T-helper 2 cell treated with Interferon-gamma antibody and Interleukin-4, amounts not matched to agents 5 μg/mL and 100 μg/mL, for 36 hours (primary cell): ENCODE data around the gene PIPOX.

ENCODE experiments used
- DNase-seq: peaks from one replicate; pipeline ENCODE4 v3.0.0; 2021; ENCODE audit warnings: low spot score
- H3K27ac Mint-ChIP-seq: one replicate; pipeline ENCODE4 v1.8.0; 2021; ENCODE audit warnings: mild to moderate bottlenecking, mixed read lengths
- H3K27me3 Mint-ChIP-seq: one replicate; pipeline ENCODE4 v1.8.0; 2021; ENCODE audit warnings: low read depth, mixed read lengths
- H3K36me3 Mint-ChIP-seq: one replicate; pipeline ENCODE4 v1.8.0; 2021; ENCODE audit warnings: low read depth, mixed read lengths
- H3K4me1 Mint-ChIP-seq: one replicate; pipeline ENCODE4 v1.8.0; 2021; ENCODE audit warnings: low read depth, mixed read lengths
- H3K4me3 Mint-ChIP-seq: one replicate; pipeline ENCODE4 v1.8.0; 2022; ENCODE audit warnings: mild to moderate bottlenecking, moderate library complexity, mixed read lengths
- H3K9me3 Mint-ChIP-seq: one replicate; pipeline ENCODE4 v1.8.0; 2021; ENCODE audit warnings: mixed read lengths

The PIPOX gene

GRCh38 chr17:29032013-29032856 lies 10.7 kb upstream of the PIPOX start:
- Mint-ChIP-seq H3K27me3 (peaks cover 33% of the 10 kb centered on the region), H3K4me1 (no peaks in the 10 kb centered on the region), H3K36me3 (no peaks in the 10 kb centered on the region), H3K27ac (no peak overlapping the region), H3K4me3 (no peak overlapping the region), H3K9me3 (peaks cover 9% of the 10 kb centered on the region)
- no peak for DNase-seq

- Mint-ChIP-seq H3K4me1 (no peaks in the 10 kb centered on the region), H3K9me3 (peaks cover 9% of the 10 kb centered on the region), H3K36me3 (no peaks in the 10 kb centered on the region), H3K27ac (no peak overlapping the region), H3K27me3 (peaks cover 33% of the 10 kb centered on the region), H3K4me3 (no peak overlapping the region)
- no peak for DNase-seq
These were observed 10.1 kb upstream of the PIPOX start for GRCh38 chr17:29032857-29033197.

- H3K4me3 Mint-ChIP-seq: no peak overlapping the region
- peaks cover 28% of the 10 kb centered on the region for H3K27me3 Mint-ChIP-seq
- no peaks in the 10 kb centered on the region for H3K4me1 Mint-ChIP-seq
- DNase-seq: no peak
- H3K9me3 Mint-ChIP-seq: peaks cover 9% of the 10 kb centered on the region
- H3K36me3 Mint-ChIP-seq: no peaks in the 10 kb centered on the region
- H3K27ac Mint-ChIP-seq: no peak overlapping the region
These were observed 8.4 kb upstream of the PIPOX start for GRCh38 chr17:29034510-29034909.

- Mint-ChIP-seq H3K4me1 (no peaks in the 10 kb centered on the region), H3K9me3 (peaks cover 9% of the 10 kb centered on the region), H3K27me3 (peaks cover 16% of the 10 kb centered on the region), H3K36me3 (no peaks in the 10 kb centered on the region), H3K4me3 (no peak overlapping the region), H3K27ac (no peak overlapping the region)
- no peak for DNase-seq
These were observed 6.4 kb upstream of the PIPOX start for GRCh38 chr17:29036584-29036983.

GRCh38 chr17:29037739-29038084 lies 5.2 kb upstream of the PIPOX start:
- Mint-ChIP-seq H3K9me3 (peaks cover 9% of the 10 kb centered on the region), H3K27me3 (peaks cover 9% of the 10 kb centered on the region), H3K4me3 (no peak overlapping the region)

GRCh38 chr17:29038085-29038795 lies 4.7 kb upstream of the PIPOX start:
- H3K36me3 Mint-ChIP-seq: no peaks in the 10 kb centered on the region
- peaks cover 6% of the 10 kb centered on the region for H3K27me3 Mint-ChIP-seq
- H3K9me3 Mint-ChIP-seq: peaks cover 9% of the 10 kb centered on the region
- DNase-seq: no peak
- peaks cover 3% of the 10 kb centered on the region for H3K4me1 Mint-ChIP-seq
- H3K4me3 Mint-ChIP-seq: no peak overlapping the region
- H3K27ac Mint-ChIP-seq: no peak overlapping the region

More at GRCh38 chr17:29037739-29038084, 5.2 kb upstream of the PIPOX start:
- DNase-seq: no peak
- no peaks in the 10 kb centered on the region for H3K36me3 Mint-ChIP-seq
- H3K27ac Mint-ChIP-seq: no peak overlapping the region
- H3K4me1 Mint-ChIP-seq: peaks cover 3% of the 10 kb centered on the region

- H3K4me3 Mint-ChIP-seq: no peak overlapping the region
- no peak for DNase-seq
- peaks cover 3% of the 10 kb centered on the region for H3K4me1 Mint-ChIP-seq
- H3K36me3 Mint-ChIP-seq: no peaks in the 10 kb centered on the region
- H3K27me3 Mint-ChIP-seq: peaks cover 2% of the 10 kb centered on the region
- no peak overlapping the region for H3K27ac Mint-ChIP-seq
- peaks cover 3% of the 10 kb centered on the region for H3K9me3 Mint-ChIP-seq
These were observed 3.0 kb upstream of the PIPOX start for GRCh38 chr17:29039764-29040598.

- Mint-ChIP-seq H3K4me3 (no peak overlapping the region), H3K36me3 (no peaks in the 10 kb centered on the region), H3K27ac (no peak overlapping the region), H3K9me3 (no peaks in the 10 kb centered on the region), H3K27me3 (peaks cover 6% of the 10 kb centered on the region), H3K4me1 (peaks cover 3% of the 10 kb centered on the region)
- no peak for DNase-seq
These were observed 1.9 kb upstream of the PIPOX start for GRCh38 chr17:29041091-29041490.

GRCh38 chr17:29041571-29041970 lies 1.4 kb upstream of the PIPOX start:
- Mint-ChIP-seq H3K9me3 (no peaks in the 10 kb centered on the region), H3K4me3 (no peak overlapping the region), H3K36me3 (no peaks in the 10 kb centered on the region), H3K27ac (no peak overlapping the region), H3K27me3 (peaks cover 5% of the 10 kb centered on the region), H3K4me1 (peaks cover 3% of the 10 kb centered on the region)
- DNase-seq: no peak

- Mint-ChIP-seq H3K4me1 (peaks cover 3% of the 10 kb centered on the region), H3K4me3 (no peak overlapping the region), H3K36me3 (no peaks in the 10 kb centered on the region), H3K27ac (no peak overlapping the region), H3K27me3 (peaks cover 5% of the 10 kb centered on the region), H3K9me3 (no peaks in the 10 kb centered on the region)
- no peak for DNase-seq
These were observed 789 bp upstream of the PIPOX start for GRCh38 chr17:29042026-29042678.

GRCh38 chr17:29043539-29044145 lies 701 bp downstream of the PIPOX start:
- no peak for DNase-seq
- Mint-ChIP-seq H3K36me3 (no peaks in the 10 kb centered on the region), H3K4me1 (peaks cover 3% of the 10 kb centered on the region), H3K27ac (no peak overlapping the region), H3K4me3 (no peak overlapping the region), H3K9me3 (no peaks in the 10 kb centered on the region), H3K27me3 (peaks cover 8% of the 10 kb centered on the region)

GRCh38 chr17:29045026-29045425 lies 2.1 kb downstream of the PIPOX start:
- DNase-seq: no peak
- Mint-ChIP-seq H3K27me3 (peaks cover 8% of the 10 kb centered on the region), H3K9me3 (no peaks in the 10 kb centered on the region), H3K4me1 (peaks cover 3% of the 10 kb centered on the region), H3K36me3 (no peaks in the 10 kb centered on the region), H3K27ac (no peak overlapping the region), H3K4me3 (no peak overlapping the region)

GRCh38 chr17:29045734-29046472 lies 3.0 kb downstream of the PIPOX start:
- Mint-ChIP-seq H3K9me3 (no peaks in the 10 kb centered on the region), H3K4me3 (no peak overlapping the region), H3K4me1 (peaks cover 3% of the 10 kb centered on the region), H3K36me3 (no peaks in the 10 kb centered on the region), H3K27me3 (peaks cover 8% of the 10 kb centered on the region), H3K27ac (no peak overlapping the region)
- DNase-seq: no peak
